SK-N-SH (cell line): ENCODE results near the gene SPATA31C2.

Experiments used
- ELF1 ChIP-seq: IDR thresholded peaks from 2 replicates; pipeline ENCODE4 v1.4.0; 2012
- EP300 ChIP-seq, 2 experiments: IDR thresholded peaks; 2 replicates each; pipeline versions ENCODE4 v1.4.0 to v1.6.1; 2012; ENCODE audit warnings: borderline replicate concordance in 1 of 2, low read depth in 1 of 2, low read length in 1 of 2
- EZH2phosphoT487 ChIP-seq: fragments of 200-600 bp; sonication (generic); IDR thresholded peaks from 2 replicates; pipeline ENCODE4 v1.6.1; 2017; ENCODE audit warnings: low read depth, mixed run types, mild to moderate bottlenecking, antibody characterized with exemption, moderate library complexity, borderline replicate concordance
- FOXM1 ChIP-seq: IDR thresholded peaks from 2 replicates; pipeline ENCODE4 v1.4.0; 2012; ENCODE audit warnings: low read depth, mild to moderate bottlenecking
- JUND ChIP-seq: IDR thresholded peaks from 2 replicates; pipeline ENCODE4 v1.4.0; 2012
- MXI1 ChIP-seq: IDR thresholded peaks from 2 replicates; pipeline ENCODE4 v1.6.1; 2012; ENCODE audit warnings: mild to moderate bottlenecking, low read depth, low read length, improper control_type of control experiment
- POLR2AphosphoS5 ChIP-seq: IDR thresholded peaks from 2 replicates; pipeline ENCODE4 v1.6.1; 2012; ENCODE audit warnings: low read depth, low read length
- RFX5 ChIP-seq: IDR thresholded peaks from 2 replicates; pipeline ENCODE4 v1.6.1; 2012; ENCODE audit warnings: mild to moderate bottlenecking, improper control_type of control experiment, low read length
- SMC3 ChIP-seq: IDR thresholded peaks from 2 replicates; pipeline ENCODE4 v1.6.1; 2012; ENCODE audit warnings: low read depth, low read length, improper control_type of control experiment
- TF ChIP-seq, protein P1 (sequence below): fragments of 200-600 bp; sonication (generic); IDR thresholded peaks from 2 replicates; pipeline ENCODE4 v1.6.1; 2017; ENCODE audit warnings: antibody characterized with exemption, mild to moderate bottlenecking, moderate library complexity
- TF ChIP-seq, protein P2 (sequence below): IDR thresholded peaks from 2 replicates; pipeline ENCODE4 v1.4.0; 2012; ENCODE audit warnings: low read depth

DNA sequence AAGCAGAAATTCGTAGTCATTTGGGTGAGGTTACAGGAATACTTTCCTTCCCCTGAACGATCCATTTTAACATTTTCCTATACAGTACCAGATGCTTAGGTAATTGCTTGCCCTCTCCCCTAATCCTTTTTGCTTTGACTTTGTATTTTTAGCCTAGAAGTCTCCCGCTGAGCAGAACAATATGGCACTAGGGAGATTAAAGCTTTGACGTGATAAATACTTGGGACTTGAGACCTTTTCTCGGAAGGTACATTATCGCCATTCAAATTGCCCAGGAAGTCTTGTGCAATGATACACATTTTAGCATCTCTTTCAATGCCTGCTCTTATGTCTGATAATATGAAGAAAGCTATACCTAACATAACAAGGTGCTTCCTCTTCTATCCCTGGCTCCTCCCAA, 22.9 kb upstream of the SPATA31C2 start:
- TF ChIP-seq, protein P1, sequence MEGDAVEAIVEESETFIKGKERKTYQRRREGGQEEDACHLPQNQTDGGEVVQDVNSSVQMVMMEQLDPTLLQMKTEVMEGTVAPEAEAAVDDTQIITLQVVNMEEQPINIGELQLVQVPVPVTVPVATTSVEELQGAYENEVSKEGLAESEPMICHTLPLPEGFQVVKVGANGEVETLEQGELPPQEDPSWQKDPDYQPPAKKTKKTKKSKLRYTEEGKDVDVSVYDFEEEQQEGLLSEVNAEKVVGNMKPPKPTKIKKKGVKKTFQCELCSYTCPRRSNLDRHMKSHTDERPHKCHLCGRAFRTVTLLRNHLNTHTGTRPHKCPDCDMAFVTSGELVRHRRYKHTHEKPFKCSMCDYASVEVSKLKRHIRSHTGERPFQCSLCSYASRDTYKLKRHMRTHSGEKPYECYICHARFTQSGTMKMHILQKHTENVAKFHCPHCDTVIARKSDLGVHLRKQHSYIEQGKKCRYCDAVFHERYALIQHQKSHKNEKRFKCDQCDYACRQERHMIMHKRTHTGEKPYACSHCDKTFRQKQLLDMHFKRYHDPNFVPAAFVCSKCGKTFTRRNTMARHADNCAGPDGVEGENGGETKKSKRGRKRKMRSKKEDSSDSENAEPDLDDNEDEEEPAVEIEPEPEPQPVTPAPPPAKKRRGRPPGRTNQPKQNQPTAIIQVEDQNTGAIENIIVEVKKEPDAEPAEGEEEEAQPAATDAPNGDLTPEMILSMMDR: no peak
- TF ChIP-seq, protein P2, sequence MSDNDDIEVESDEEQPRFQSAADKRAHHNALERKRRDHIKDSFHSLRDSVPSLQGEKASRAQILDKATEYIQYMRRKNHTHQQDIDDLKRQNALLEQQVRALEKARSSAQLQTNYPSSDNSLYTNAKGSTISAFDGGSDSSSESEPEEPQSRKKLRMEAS: no peak
- no peak for TF ChIP-seq EZH2phosphoT487
- no peak for TF ChIP-seq MXI1
- no peak for TF ChIP-seq RFX5
- TF ChIP-seq JUND: no peak
- TF ChIP-seq SMC3: no peak
- TF ChIP-seq FOXM1: no peak
- no peak for TF ChIP-seq EP300 (IDR thresholded peaks at IDR 0.05; ENCODE audit: borderline replicate concordance in 1 of 2, low read depth in 1 of 2, low read length in 1 of 2)
- no peak for TF ChIP-seq ELF1
- TF ChIP-seq POLR2AphosphoS5: no peak
